GM12878 (cell line): ENCODE measurements around the gene RARRES2.
"Not testable (repeated sequence)": the region's sequence is repeated elsewhere in the genome, so short reads cannot be mapped to it uniquely, and the experiment has no call there.

Source experiments
- CTCF ChIP-seq, 3 experiments: IDR thresholded peaks in 2 of 3; conservative IDR thresholded peaks in 1 of 3; 2 replicates each; pipeline ENCODE4 v1.5.1; 2011; ENCODE audit warnings: low read depth in 3 of 3, low read length in 3 of 3, mild to moderate bottlenecking in 3 of 3, control low read depth in 2 of 3, moderate library complexity in 2 of 3, inconsistent platforms in 1 of 3, mixed read lengths in 1 of 3; ENCODE audit not compliant: control insufficient read depth in 2 of 3, insufficient read depth in 1 of 3; ENCODE audit errors: extremely low read depth in 1 of 3
- TF ChIP-seq, protein P1 (sequence below): fragments of 450-650 bp; IDR thresholded peaks from 2 replicates; pipeline ENCODE4 v1.6.1; 2014; ENCODE audit warnings: mild to moderate bottlenecking

DNA sequence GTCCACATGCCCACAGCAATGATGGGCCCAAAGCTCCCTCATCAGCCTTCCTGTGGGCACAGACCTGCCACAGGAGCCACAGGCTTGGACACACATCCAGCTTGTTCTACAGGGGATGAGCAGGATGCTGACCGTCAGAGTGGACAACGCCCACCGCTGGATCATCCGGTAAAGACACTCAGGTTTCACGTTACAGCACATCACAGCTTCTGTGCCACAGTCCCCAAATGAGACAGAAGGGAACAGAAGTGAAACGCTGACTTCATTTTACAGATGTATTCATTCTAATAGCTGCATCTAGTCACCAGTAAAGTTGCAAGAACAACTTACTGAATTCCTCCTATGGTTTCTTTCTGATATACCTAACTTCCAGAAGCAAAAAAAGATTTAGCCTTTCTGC lies 51.1 kb downstream of the RARRES2 start:
- TF ChIP-seq, protein P1, sequence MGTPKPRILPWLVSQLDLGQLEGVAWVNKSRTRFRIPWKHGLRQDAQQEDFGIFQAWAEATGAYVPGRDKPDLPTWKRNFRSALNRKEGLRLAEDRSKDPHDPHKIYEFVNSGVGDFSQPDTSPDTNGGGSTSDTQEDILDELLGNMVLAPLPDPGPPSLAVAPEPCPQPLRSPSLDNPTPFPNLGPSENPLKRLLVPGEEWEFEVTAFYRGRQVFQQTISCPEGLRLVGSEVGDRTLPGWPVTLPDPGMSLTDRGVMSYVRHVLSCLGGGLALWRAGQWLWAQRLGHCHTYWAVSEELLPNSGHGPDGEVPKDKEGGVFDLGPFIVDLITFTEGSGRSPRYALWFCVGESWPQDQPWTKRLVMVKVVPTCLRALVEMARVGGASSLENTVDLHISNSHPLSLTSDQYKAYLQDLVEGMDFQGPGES: not testable (repeated sequence)
- TF ChIP-seq CTCF (IDR thresholded peaks at IDR 0.05 in 2 of 3, conservative IDR thresholded peaks at IDR 0.05 in 1 of 3; ENCODE audit: control insufficient read depth in 2 of 3, extremely low read depth in 1 of 3, insufficient read depth in 1 of 3, low read depth in 3 of 3, low read length in 3 of 3): not testable (repeated sequence)
